ENCODE measurements around the gene MTREX.

MTREX gene

DNA sequence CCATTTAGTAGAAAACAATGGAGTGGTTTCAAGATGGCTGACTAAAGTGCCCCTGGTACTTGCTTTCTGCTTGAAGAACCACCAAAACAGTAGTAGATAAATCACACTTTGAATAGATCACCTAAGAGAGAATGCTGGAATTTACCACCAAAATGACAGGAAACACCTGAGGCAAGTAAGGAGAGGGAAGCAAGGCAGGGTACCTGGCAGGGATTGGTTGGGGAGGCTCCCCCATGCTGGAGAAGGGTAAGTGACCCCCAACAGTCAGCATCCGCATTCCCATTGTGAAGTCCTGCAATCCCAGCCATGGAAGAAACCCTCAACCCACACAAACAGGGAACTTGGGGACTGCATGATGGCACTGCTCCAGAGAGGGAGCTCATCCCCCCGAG is 121.4 kb downstream of the MTREX start:
- DNase-seq (ENCODE audit: low read depth in 2 of 2): no peak

GRCh38 chr5:55429613-55430253 is 121.9 kb downstream of the MTREX start:
- no peak for DNase-seq (ENCODE audit: low read depth in 2 of 2)

DNA sequence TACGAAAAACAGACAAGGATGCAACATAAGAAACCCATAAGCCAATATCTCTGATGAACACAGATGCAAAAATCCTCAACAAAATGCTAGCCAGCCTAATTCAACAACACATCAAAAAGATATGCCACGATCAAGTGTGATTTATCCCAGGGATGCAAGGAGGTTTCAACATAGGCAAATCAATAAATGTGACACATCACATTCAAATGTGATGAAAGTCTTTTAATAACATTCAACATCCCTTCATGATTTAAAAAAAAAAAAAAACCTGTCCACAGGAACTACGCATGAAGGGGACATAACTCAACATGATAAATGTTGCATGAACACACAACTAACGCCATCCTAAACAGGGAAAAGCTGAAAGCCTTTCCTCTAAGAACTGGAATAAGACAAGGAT is 124.8 kb downstream of the MTREX start:
- DNase-seq (ENCODE audit: low read depth in 2 of 2): no peak

- no peak for DNase-seq (ENCODE audit: low read depth in 2 of 2)
Observed at GRCh38 chr5:55437452-55437851, 129.7 kb downstream of the MTREX start.

DNA sequence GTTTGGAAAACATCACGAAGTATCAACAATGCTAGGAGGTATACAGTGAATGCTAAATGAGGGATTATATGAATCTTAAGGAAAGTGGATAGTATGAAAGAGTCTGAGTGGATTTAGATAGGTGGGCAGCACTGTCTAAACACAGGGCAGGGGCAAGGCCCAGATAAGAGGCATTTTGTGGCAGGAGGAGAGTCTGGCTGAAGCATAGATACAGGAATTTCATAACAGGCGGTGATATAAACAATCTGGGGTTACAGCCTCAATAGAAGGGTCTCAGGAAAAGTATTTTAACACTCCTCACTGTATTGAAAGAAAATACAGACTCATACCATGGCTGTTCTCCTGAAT is 130.0 kb downstream of the MTREX start:
- no peak for DNase-seq (ENCODE audit: low read depth in 2 of 2)

- DNase-seq (ENCODE audit: low read depth in 2 of 2): no peak
Observed at GRCh38 chr5:55438998-55439397, 131.2 kb downstream of the MTREX start.

DNA sequence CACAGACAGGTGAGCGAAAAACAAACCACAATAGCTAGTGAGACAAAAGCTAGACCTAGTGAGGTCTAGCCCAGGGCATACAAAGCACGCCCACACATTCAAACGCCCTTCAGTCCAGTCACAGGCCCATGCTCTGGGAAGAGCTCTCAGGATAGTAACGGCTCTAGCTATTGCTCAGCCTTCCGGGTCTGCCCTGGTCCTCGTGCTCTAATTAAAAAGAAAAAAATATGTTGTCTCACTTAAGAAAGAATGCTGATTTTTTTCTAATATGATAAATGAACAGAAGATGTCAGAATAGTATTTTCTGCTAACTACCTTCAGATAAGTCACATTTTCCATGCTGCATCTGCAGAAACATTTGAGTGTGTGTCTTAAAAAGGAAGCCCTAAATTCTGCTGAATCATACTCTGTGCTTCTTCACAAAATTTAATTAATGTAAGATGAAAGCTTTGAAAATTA is 132.4 kb downstream of the MTREX start:
- DNase-seq (ENCODE audit: low read depth in 2 of 2): no peak

GRCh38 chr5:55441107-55441771 is 133.4 kb downstream of the MTREX start:
- no peak for DNase-seq (ENCODE audit: low read depth in 2 of 2)

DNA sequence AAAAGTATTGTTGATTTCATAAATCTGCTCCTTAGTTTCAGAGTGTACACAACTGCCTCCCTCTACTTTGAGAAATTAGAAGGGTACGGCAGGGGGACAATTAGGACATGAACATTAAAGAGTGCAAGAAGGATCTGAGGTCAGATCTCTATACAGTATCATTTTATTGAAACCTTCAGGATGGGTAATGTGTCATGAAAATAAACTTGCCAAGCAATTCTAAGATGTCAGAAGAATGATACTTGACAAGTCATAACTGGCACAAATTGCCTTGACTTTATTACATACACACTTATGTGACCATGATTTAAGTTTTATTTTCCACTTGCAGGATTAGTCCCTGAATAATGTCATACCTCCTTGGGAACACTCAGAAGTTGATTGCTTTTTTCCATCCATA is 134.2 kb downstream of the MTREX start:
- no peak for DNase-seq (ENCODE audit: low read depth in 2 of 2)

GRCh38 chr5:55445791-55446190 is 138.0 kb downstream of the MTREX start:
- DNase-seq (ENCODE audit: low read depth in 2 of 2): no peak

GRCh38 chr5:55446640-55447351 is 139.0 kb downstream of the MTREX start:
- DNase-seq (ENCODE audit: low read depth in 2 of 2): no peak

- no peak for DNase-seq (ENCODE audit: low read depth in 2 of 2)
Observed at GRCh38 chr5:55450050-55450765, 142.4 kb downstream of the MTREX start.

DNA sequence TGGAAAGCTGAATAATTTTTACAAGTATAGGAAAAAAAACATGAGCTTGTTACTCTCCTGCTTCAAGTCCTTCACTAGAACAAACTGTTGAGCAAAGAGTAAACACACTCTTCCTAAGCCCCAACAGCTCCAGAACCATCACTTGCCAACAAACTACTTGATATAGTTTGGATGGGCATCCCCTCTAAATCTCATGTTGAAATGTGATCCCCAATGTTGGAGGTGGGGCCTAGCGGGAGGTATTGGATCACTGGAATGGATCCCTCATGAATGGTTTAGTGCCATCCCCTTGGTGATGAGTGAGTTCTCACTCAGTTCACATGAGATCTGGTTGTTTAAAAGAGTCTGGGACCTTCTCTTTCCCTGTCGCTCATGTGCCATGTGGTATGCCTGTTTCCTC is 144.2 kb downstream of the MTREX start:
- DNase-seq (ENCODE audit: low read depth in 2 of 2): no peak

DNA sequence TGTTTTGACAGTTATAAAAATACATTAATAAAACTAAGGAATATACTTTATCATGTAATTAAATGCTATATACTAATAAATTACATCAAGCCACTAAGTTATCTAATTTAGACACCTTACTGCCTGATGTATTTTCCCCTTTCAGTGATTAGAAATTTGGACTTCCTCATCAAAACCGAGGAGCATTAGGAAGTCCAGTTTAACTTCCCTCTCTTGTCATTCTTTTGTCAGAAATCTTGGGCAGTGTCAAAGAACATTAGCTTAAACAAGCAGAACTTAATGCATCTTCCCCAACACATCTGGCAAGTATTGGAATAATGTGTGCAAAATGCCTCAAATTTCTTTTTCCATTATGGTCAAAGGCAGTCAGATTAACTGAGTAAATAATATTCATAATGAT is 145.4 kb downstream of the MTREX start:
- no peak for DNase-seq (ENCODE audit: low read depth in 2 of 2)

DNA sequence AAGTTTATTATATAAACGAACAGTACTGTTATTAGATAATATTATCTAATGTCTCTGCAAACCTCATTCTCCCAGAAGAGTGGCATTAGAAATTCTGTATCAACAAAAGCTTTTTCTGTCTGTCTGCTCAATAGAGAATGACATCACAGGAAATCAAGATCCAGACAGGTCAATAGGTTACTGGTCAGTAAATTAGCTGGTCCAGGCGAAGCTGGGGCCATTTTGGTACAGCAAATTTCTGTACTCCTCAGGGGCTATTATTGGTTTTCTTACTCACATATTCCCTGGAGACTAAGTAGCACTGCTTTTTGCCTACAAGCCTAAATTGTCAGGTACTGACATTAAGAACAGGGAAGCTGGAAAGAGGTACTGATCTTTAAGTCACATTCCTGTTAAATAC is 146.5 kb downstream of the MTREX start:
- no peak for DNase-seq (ENCODE audit: low read depth in 2 of 2)

GRCh38 chr5:55456216-55456895 is 148.6 kb downstream of the MTREX start:
- no peak for DNase-seq (ENCODE audit: low read depth in 2 of 2)

DNA sequence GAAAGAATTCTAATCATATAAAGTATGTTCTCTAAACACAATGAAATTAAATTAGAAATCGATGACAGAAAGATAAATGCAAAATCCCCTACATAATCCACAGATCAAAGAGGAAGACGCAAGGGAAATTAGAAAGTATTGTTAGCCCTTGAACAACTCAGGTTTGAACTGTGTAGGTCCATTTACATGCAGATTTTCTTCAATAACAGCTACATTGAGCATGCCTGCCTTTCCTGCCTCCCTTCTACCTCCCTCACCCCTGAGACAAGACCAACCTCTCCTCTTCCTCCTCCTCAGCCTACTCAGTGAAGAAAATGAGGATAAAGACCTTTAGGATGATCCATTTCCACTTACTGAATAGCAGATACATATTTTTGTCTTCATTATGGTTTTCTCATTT is 151.8 kb downstream of the MTREX start:
- no peak for DNase-seq (ENCODE audit: low read depth in 2 of 2)

- no peak for DNase-seq (ENCODE audit: low read depth in 2 of 2)
Observed at GRCh38 chr5:55463613-55464012, 155.8 kb downstream of the MTREX start.

DNA sequence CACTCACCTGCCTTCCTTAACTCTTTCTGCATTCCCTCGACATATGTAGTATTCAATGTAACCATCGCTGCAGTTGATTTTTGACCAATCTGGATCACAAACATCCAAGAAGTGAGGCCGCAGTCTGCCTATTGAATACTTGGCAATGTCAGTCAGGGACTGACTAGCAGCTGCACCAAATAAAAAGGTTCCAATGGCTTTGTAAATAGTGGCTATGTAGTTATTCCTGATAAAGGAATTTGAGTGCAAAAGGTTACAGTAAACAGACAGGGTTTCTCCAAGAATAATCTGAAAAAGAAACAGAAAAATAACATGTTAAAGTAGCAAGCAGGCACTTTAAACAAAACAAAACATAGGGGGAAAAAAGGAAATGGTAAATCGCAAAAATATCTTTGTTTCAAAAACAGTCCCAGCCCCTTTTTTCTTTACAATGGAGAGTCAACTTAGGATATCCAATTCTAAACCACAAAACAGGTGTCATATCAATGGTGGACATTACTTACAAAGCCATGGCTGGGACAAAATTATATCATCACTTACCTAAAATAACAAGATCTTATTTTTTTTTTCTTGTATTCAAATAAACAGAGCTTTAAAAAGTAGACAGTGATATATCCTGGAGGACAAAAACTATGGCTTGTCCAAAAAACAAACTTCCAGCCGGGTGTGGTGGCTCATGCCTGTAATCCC is 160.2 kb downstream of the MTREX start:
- no peak for DNase-seq (ENCODE audit: low read depth in 2 of 2)

GRCh38 chr5:55469839-55470238 is 162.1 kb downstream of the MTREX start:
- DNase-seq (ENCODE audit: low read depth in 2 of 2): no peak

- DNase-seq (ENCODE audit: low read depth in 2 of 2): no peak
Observed at GRCh38 chr5:55470282-55470681, 162.5 kb downstream of the MTREX start.

All from stimulated activated CD8-positive, alpha-beta memory T cell treated with anti-CD3 and anti-CD28 coated beads, Interleukin-15, amount 100 ng/mL, for 48 hours (primary cell).